HepG2 (cell line): Measurements from ENCODE around the gene PPP1R18. TPM values are rescaled to one million over a fixed set of nuclear protein-coding genes. Genes with fewer than 3 reads are reported as not detected.

ENCODE experiments used
- ADNP ChIP-seq: sonication (generic); formaldehyde crosslinking; IDR thresholded peaks from 2 replicates; pipeline ENCODE4 v1.4.0; 2020; ENCODE audit warnings: missing genetic modification reagents
- CCAR2 ChIP-seq: fragments of 200-400 bp; formaldehyde crosslinking; optimal IDR thresholded peaks from 2 replicates; pipeline ENCODE3; 2018; ENCODE audit warnings: low read depth, mild to moderate bottlenecking, low read length, moderate library complexity
- CEBPB ChIP-seq: IDR thresholded peaks from 2 replicates; pipeline ENCODE4 v1.6.1; 2011; ENCODE audit warnings: low read depth, low read length, improper control_type of control experiment, borderline replicate concordance
- FOXP4 ChIP-seq: sonication (generic); formaldehyde crosslinking; IDR thresholded peaks from 2 replicates; pipeline ENCODE4 v1.4.0; 2020; ENCODE audit warnings: missing genetic modification reagents
- GATAD2A ChIP-seq: IDR thresholded peaks from 2 replicates; pipeline ENCODE4 v1.6.1; 2016
- MED13 ChIP-seq: sonication (generic); formaldehyde crosslinking; IDR thresholded peaks from 2 replicates; pipeline ENCODE4 v1.5.0; 2020; ENCODE audit warnings: missing genetic modification reagents
- MTA3 ChIP-seq: sonication (generic); formaldehyde crosslinking; IDR thresholded peaks from 2 replicates; pipeline ENCODE4 v1.4.0; 2020; ENCODE audit warnings: missing genetic modification reagents
- NFKBIZ ChIP-seq: IDR thresholded peaks from 2 replicates; pipeline ENCODE4 v1.6.1; 2018; ENCODE audit warnings: missing genetic modification reagents, missing compliant biosample characterization
- PHB2 ChIP-seq: fragments of 450-650 bp; IDR thresholded peaks from 2 replicates; pipeline ENCODE4 v1.6.1; 2018; ENCODE audit not compliant: partially characterized antibody
- RBAK ChIP-seq: sonication (generic); formaldehyde crosslinking; IDR thresholded peaks from 2 replicates; pipeline ENCODE4 v1.5.1; 2020; ENCODE audit warnings: mild to moderate bottlenecking, missing genetic modification reagents
- ZHX1 ChIP-seq: sonication (generic); formaldehyde crosslinking; IDR thresholded peaks from 2 replicates; pipeline ENCODE4 v1.8.1; 2022; ENCODE audit warnings: low read depth, mild to moderate bottlenecking, missing genetic modification reagents
- ZNF12 ChIP-seq: sonication (generic); formaldehyde crosslinking; IDR thresholded peaks from 2 replicates; pipeline ENCODE4 v1.5.0; 2020; ENCODE audit warnings: missing genetic modification reagents
- ZNF142 ChIP-seq: sonication (generic); formaldehyde crosslinking; IDR thresholded peaks from 2 replicates; pipeline ENCODE4 v1.4.0; 2020; ENCODE audit warnings: missing genetic modification reagents
- ZNF160 ChIP-seq: sonication (generic); formaldehyde crosslinking; IDR thresholded peaks from 2 replicates; pipeline ENCODE4 v1.8.0; 2022; ENCODE audit warnings: mild to moderate bottlenecking, inconsistent platforms, missing genetic modification reagents
- ZNF331 ChIP-seq: sonication (generic); formaldehyde crosslinking; IDR thresholded peaks from 2 replicates; pipeline ENCODE4 v1.4.0; 2020; ENCODE audit warnings: missing genetic modification reagents
- ZNF430 ChIP-seq: sonication (generic); formaldehyde crosslinking; IDR thresholded peaks from 2 replicates; pipeline ENCODE4 v1.9.0; 2021; ENCODE audit warnings: mild to moderate bottlenecking, missing genetic modification reagents
- ZNF431 ChIP-seq: sonication (generic); formaldehyde crosslinking; IDR thresholded peaks from 2 replicates; pipeline ENCODE4 v1.9.0; 2022; ENCODE audit warnings: missing genetic modification reagents, low read depth, mild to moderate bottlenecking, borderline replicate concordance
- ZNF619 ChIP-seq: sonication (generic); formaldehyde crosslinking; IDR thresholded peaks from 2 replicates; pipeline ENCODE4 v1.4.0; 2020; ENCODE audit warnings: mild to moderate bottlenecking, missing genetic modification reagents
- ZNF740 ChIP-seq: sonication (generic); formaldehyde crosslinking; IDR thresholded peaks from 2 replicates; pipeline ENCODE4 v1.4.0; 2020; ENCODE audit warnings: missing genetic modification reagents
- polyA plus RNA-seq, 8 experiments: library from polyadenylated mRNA; depleted of rRNA in 3 of 8; stranded (reverse) in 7 of 8; unstranded in 1 of 8; fragments of >200 nt; fragmentation: Illumina TruSeq in 4 of 8; extraction: Trizol in 4 of 8; gene quantifications; 2 replicates each; pipeline versions ENCODE4 v1.2.1 to v1.2.3, GENCODE V29; 2011 to 2016; ENCODE audit warnings: low read depth in 4 of 8, missing spikeins in 1 of 8, mixed read lengths in 1 of 8; ENCODE audit not compliant: insufficient read depth in 1 of 8
- total RNA-seq, 5 experiments: library from RNA; depleted of rRNA; stranded (reverse); fragments of >200 nt; fragmentation: Illumina TruSeq; extraction: Trizol; gene quantifications; 2 replicates each; pipeline ENCODE4 v1.2.3, GENCODE V29; 2016; ENCODE audit warnings: low read depth in 1 of 5

Gene PPP1R18
- total and polyA plus RNA-seq, 2 of the 13 experiments (the other 11 are each of a cell fraction or from before 2014, with no cell fraction given): 4.9 to 9.2 TPM

- TF ChIP-seq FOXP4 (CRISPR knock-in tag): peak; percentile 87
- peak; percentile 99 for TF ChIP-seq GATAD2A (CRISPR knock-in tag)
- no peak for TF ChIP-seq ZNF142 (CRISPR knock-in tag)
- TF ChIP-seq ZNF619 (CRISPR knock-in tag): peak; percentile 89
- no peak for TF ChIP-seq ZNF740 (CRISPR knock-in tag)
- no peak for TF ChIP-seq PHB2
- TF ChIP-seq ZNF331: peak; percentile 89
- TF ChIP-seq CCAR2: no peak
- no peak for TF ChIP-seq ADNP (CRISPR knock-in tag)
- peak; percentile 77 for TF ChIP-seq ZHX1 (CRISPR knock-in tag)
- peak; percentile 81; the same call in 1 of the 2 replicates for TF ChIP-seq ZNF430
- TF ChIP-seq ZNF12 (CRISPR knock-in tag): 0 out of 2 replicates have a peak, but pooled peaks have one; percentile 51
- peak; percentile 15; the same call in 1 of the 2 replicates for TF ChIP-seq ZNF160 (CRISPR knock-in tag)
- TF ChIP-seq MTA3: no peak
- no peak for TF ChIP-seq NFKBIZ (CRISPR knock-in tag)
- no peak for TF ChIP-seq RBAK
- TF ChIP-seq ZNF431 (CRISPR knock-in tag): no peak; the same call in 1 of the 2 replicates
- TF ChIP-seq CEBPB: no peak
- TF ChIP-seq MED13: no peak
These were observed 31.4 kb downstream of the PPP1R18 start (continued) for GRCh38 chr6:30654798-30655742.
